SK-MEL-5 (cell line): ENCODE measurements around the gene UVRAG. TPM values are rescaled to one million over a fixed set of nuclear protein-coding genes. Genes with fewer than 3 reads are reported as not detected.

Source experiments
- DNase-seq: peaks from one replicate; pipeline ENCODE4 v3.0.0-alpha.2; 2016; ENCODE audit warnings: low read depth, low spot score
- in situ Hi-C: cut with HindIII; loops from 2 replicates; pipeline ENCODE4 v1.10.0; 2016; ENCODE audit warnings: low sequenced_read_pairs, high pct_unique_total_duplicates, low pct_unique_long_range_greater_than_20kb
- total RNA-seq: library from RNA; depleted of rRNA; stranded (reverse); fragments of >200 nt; shearing (Covaris generic); gene quantifications from 2 replicates; pipeline ENCODE4 v1.2.3, GENCODE V29; 2014

Gene UVRAG
- total RNA-seq, 1 experiment from 2014 or later: 19.2 TPM

GRCh38 chr11:75891947-75892739 is 77.1 kb downstream of the UVRAG start:
- in situ Hi-C loops: no loop called here

GRCh38 chr11:75893251-75893650 is 78.2 kb downstream of the UVRAG start:
- in situ Hi-C loops: no loop called here
- no peak for DNase-seq

More at GRCh38 chr11:75891947-75892739, 77.1 kb downstream of the UVRAG start:
- no peak for DNase-seq

- in situ Hi-C loops: no loop called here
- no peak for DNase-seq
Observed at GRCh38 chr11:75894036-75894585, 79.1 kb downstream of the UVRAG start.

GRCh38 chr11:75896843-75897419 is 81.9 kb downstream of the UVRAG start:
- DNase-seq: peak; percentile 64
- in situ Hi-C loops: no loop called here

GRCh38 chr11:75898871-75899270 is 83.9 kb downstream of the UVRAG start:
- in situ Hi-C loops: no loop called here
- no peak for DNase-seq

GRCh38 chr11:75899806-75900205 is 84.8 kb downstream of the UVRAG start:
- no peak for DNase-seq
- in situ Hi-C loops: no loop called here

GRCh38 chr11:75900848-75901247 is 85.8 kb downstream of the UVRAG start:
- in situ Hi-C loops: no loop called here
- DNase-seq: no peak

- DNase-seq: no peak
- in situ Hi-C loops: no loop called here
Observed at GRCh38 chr11:75902631-75903030, 87.6 kb downstream of the UVRAG start.

- DNase-seq: no peak
- in situ Hi-C loops: no loop called here
Observed at GRCh38 chr11:75903276-75903675, 88.3 kb downstream of the UVRAG start.

GRCh38 chr11:75905434-75905833 is 90.4 kb downstream of the UVRAG start:
- in situ Hi-C loops: no loop called here
- no peak for DNase-seq

GRCh38 chr11:75907906-75908527 is 93.0 kb downstream of the UVRAG start:
- in situ Hi-C loops: no loop called here

GRCh38 chr11:75910426-75911145 is 95.6 kb downstream of the UVRAG start:
- in situ Hi-C loops: no loop called here
- DNase-seq: no peak

More at GRCh38 chr11:75907906-75908527, 93.0 kb downstream of the UVRAG start:
- DNase-seq: no peak

GRCh38 chr11:75911459-75911858 is 96.4 kb downstream of the UVRAG start:
- DNase-seq: no peak
- in situ Hi-C loops: no loop called here

GRCh38 chr11:75913984-75914383 is 99.0 kb downstream of the UVRAG start:
- no peak for DNase-seq
- in situ Hi-C loops: no loop called here

- in situ Hi-C loops: no loop called here
- DNase-seq: no peak
Observed at GRCh38 chr11:75916882-75917281, 101.9 kb downstream of the UVRAG start.

- in situ Hi-C loops: no loop called here
- no peak for DNase-seq
Observed at GRCh38 chr11:75918331-75918730, 103.3 kb downstream of the UVRAG start.

GRCh38 chr11:75919525-75919924 is 104.5 kb downstream of the UVRAG start:
- in situ Hi-C loops: no loop called here
- DNase-seq: no peak

- in situ Hi-C loops: no loop called here
- no peak for DNase-seq
Observed at GRCh38 chr11:75920848-75921247, 105.8 kb downstream of the UVRAG start.
